HCT116 (cell line): ENCODE measurements around the gene FAHD1.

ENCODE experiments used
- CTCF ChIP-seq, 3 experiments: fragments of 200-600 bp in 1 of 3; sonication (generic) in 1 of 3; IDR thresholded peaks in 2 of 3; conservative IDR thresholded peaks in 1 of 3; 2 replicates each; pipeline ENCODE4 v1.5.1; 2012 to 2017; ENCODE audit warnings: low read depth in 2 of 3, low read length in 2 of 3, antibody characterized with exemption in 1 of 3, borderline replicate concordance in 1 of 3, control low read depth in 1 of 3, mild to moderate bottlenecking in 1 of 3, mixed read lengths in 1 of 3, mixed run types in 1 of 3, moderate library complexity in 1 of 3; ENCODE audit not compliant: insufficient read depth in 1 of 3
- EZH2 ChIP-seq: fragments of 200-600 bp; sonication (generic); IDR thresholded peaks from 2 replicates; pipeline ENCODE4 v1.6.1; 2017; ENCODE audit warnings: antibody characterized with exemption, mixed run types
- JUND ChIP-seq: IDR thresholded peaks from 2 replicates; pipeline ENCODE4 v1.6.1; 2012
- MAX ChIP-seq: IDR thresholded peaks from 2 replicates; pipeline ENCODE4 v1.6.1; 2012
- POLR2AphosphoS5 ChIP-seq: IDR thresholded peaks from 2 replicates; pipeline ENCODE4 v1.6.1; 2011; ENCODE audit warnings: mild to moderate bottlenecking, low read depth, low read length, moderate library complexity
- SIN3A ChIP-seq: IDR thresholded peaks from 2 replicates; pipeline ENCODE4 v1.6.1; 2012; ENCODE audit warnings: low read depth
- TCF7L2 ChIP-seq: IDR thresholded peaks from 2 replicates; pipeline ENCODE4 v1.7.0; 2011; ENCODE audit warnings: borderline replicate concordance, inconsistent platforms; ENCODE audit not compliant: insufficient read depth, insufficient read length; ENCODE audit errors: extremely low read depth

GRCh38 chr16:1825864-1826690, 929 bp upstream of the FAHD1 start:
- TF ChIP-seq CTCF (IDR thresholded peaks at IDR 0.05 in 2 of 3, conservative IDR thresholded peaks at IDR 0.05 in 1 of 3; ENCODE audit: borderline replicate concordance in 1 of 3, insufficient read depth in 1 of 3, low read depth in 2 of 3, low read length in 2 of 3) (no peak), EZH2 (no peak), TCF7L2 (no peak), JUND (no peak), MAX (no peak), POLR2AphosphoS5 (0 out of 2 replicates have a peak, but pooled peaks have one; percentile 3), SIN3A (0 out of 2 replicates have a peak, but pooled peaks have one; percentile 23)
